ENCODE results near the gene OTUD5.

OTUD5 gene

GRCh38 chrX:48971249-48972219, 14.1 kb upstream of the OTUD5 start, which contains the start of gene KCND1:
KCND1 (minus strand) TSS chrX:48971844; CDS start chrX:48970271, 1,573 bp downstream.
- DNase-seq, result peak; percentile 9

- DNase-seq, result no peak
Measured at GRCh38 chrX:48969471-48969870, 12.1 kb upstream of the OTUD5 start.

DNA sequence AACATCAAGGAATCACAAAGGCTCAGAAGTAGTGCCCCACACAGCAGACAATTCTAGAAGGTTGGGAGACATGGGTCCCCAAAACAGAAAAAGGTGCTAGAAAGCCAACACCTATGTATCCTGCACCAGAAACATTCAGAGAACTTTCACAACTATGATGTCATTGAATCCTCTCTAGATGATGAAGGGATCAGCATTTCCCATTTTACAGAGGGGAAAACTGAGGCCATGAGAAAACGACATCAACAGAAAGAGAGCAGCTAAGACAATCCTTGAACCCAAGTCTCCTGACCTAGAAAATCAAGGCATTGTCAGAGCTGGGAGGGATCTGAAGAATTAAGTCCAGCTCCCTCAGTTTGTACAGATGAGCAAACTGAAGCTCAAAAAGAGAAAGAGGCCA, 11.0 kb upstream of the OTUD5 start:
- DNase-seq, result no peak

GRCh38 chrX:48966796-48967579, 9.6 kb upstream of the OTUD5 start:
- DNase-seq, result no peak

GRCh38 chrX:48965959-48966358, 8.6 kb upstream of the OTUD5 start:
- no peak for DNase-seq

- DNase-seq, result no peak
Measured at GRCh38 chrX:48961585-48962091, 4.2 kb upstream of the OTUD5 start.

DNA sequence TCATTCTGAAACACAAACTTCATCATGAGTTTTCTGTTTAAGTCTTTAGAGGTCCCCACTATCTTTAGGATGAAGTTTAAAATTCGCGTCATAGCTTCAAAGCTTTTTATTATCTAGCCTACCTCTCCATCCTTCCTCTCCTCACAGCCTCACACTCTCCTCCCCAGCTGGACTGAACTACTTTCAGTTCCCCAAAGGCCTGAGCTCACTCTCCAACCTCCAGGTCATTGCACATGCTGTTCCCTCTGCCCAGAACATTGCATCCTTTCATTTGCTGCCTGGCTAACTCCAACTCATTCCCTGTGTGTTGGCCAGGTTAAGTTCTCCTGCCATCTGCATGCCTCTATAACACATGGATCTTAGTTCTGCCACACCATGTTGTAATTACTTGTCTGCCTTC, 2.9 kb upstream of the OTUD5 start:
- no peak for DNase-seq

DNA sequence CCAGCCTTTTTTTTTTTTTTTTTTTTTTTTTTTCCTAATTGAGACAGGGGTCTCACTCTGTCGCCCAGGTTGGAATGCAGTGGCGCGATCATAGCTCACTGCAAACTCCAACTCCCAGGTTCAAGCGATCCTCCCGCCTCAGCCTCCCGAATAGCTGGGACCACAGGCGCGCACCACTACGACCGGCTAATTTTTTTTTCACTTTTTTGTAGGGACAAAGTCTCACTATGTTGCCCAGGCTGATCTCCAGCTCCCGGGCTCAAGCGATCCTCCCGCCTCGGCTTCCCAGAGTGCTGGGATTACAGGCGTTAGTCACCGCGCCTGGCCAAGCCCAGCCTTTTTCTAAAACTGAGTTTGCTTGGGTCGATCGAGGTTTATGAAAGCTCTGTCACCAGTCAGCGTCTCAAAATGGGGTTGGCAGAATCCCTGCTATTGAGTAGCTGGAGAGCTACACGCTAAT, 1.3 kb upstream of the OTUD5 start:
- DNase-seq, result peak; percentile 34

- DNase-seq, result peak; percentile 93
Measured at GRCh38 chrX:48957827-48958634, 624 bp upstream of the OTUD5 start.

- peak; percentile 63 for DNase-seq
Measured at GRCh38 chrX:48956728-48957414, 536 bp downstream of the OTUD5 start.

- DNase-seq, result no peak
Measured at GRCh38 chrX:48948589-48948988, 8.8 kb downstream of the OTUD5 start.

- peak; percentile 54 for DNase-seq
Measured at GRCh38 chrX:48945517-48946348, 11.7 kb downstream of the OTUD5 start.

- DNase-seq, result no peak
Measured at GRCh38 chrX:48942895-48943294, 14.5 kb downstream of the OTUD5 start.

- no peak for DNase-seq
Measured at GRCh38 chrX:48940404-48940955, 16.9 kb downstream of the OTUD5 start.

DNA sequence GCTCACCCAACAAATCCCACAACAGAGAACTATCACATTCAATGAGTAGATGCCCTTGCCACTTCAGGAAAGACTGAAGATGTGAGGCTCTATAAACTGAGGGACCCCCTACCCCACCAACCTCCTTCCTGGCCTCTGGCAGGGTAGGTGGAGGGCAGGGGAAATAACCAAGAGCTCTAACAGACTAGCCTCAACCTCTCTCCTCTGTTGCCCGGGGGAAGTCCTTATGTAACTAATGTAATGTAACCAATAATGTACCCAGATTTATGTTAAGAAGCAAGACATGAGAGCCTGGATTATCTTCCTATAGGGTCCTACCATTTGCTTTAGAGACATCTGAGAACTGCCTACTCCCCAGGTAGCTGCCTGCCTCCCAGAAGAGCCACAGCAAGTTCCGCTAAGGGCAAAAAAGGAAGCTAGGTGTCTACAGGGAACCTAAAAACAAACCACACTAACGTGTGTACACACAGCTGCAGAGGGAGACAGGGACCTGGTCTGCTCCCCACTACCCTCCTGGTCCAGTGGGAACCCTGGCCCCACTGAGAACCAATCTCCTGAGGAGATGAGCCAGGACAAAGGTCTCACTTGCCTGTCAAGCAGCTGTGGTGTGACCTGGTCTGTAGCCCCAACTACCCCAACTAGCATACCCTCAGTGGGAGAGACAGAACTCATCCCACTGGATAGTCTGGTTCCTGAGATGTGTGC, 17.7 kb downstream of the OTUD5 start:
- DNase-seq, result no peak

DNA sequence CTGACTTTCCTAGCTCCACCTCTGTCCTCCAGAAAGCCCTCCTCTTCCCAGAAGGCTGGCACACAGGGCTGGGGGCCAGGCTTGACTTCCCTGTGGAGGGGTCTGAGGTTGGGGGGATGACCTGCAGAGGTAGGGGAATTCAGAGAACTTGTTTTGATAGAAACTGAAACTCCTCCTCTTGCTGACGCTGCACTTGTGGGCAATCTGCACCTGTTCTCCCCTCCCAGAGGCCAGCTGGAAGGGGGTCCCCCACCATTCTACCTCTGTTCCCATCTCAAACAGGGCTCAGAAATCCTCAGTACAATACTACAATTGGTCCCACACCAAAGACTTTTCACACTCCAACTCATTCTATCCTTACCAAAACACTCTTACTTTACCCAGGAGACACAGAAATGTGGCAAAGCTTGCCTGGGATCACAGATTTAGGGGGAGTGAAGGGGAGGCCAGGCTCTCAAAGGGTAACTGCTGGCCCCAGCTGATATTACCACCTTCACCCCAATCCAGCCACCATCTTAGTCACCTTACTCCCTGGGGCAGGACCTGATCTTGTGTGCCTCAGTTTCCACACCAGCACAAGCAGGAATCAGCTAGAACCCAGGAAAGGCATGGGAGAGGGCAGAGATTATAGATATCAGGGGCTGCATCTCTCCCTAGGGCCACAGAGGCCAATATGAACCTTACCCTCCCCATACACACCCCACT, 18.5 kb downstream of the OTUD5 start:
- peak; percentile 84 for DNase-seq

DNA sequence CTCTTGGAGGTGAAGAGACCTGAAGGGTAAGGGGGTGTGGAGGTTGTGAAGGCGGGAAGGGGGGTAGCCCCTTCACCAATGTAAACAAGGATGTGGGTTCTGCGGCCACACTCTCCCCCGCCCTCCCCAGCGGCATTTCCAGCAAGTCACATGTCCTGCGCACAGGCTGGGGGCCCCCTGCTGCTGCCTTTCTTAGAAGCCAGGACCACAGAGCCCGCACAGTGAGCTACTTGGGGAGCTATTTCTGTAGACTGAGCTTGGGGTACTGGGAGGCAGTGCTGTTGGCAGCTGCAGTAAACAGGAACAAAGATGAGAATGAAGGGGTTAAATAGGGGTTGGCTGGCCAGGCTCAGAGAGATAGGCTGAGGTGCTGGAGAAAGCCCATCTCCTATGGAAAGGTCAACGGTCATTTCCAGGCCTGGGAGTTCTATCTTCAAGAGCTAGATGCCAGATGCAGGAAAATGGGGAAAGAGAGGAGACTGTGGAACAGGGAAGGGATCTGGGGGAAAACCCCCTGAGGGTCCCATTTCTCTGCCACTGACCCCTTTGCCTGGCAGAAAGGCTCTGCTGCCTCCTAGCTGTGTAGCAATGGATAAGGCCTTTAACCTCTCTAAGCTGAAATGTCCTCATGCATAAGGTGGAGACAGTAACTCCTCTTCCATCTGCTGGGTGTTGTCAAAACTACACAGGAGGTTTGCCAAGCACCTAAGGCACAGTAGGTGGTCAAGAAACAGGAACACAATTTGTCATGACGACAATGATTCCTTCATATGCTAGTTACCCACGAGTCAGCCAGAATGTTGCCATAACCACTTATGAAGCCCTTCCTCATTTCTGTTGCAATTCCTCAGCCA, 20.1 kb downstream of the OTUD5 start:
- DNase-seq, result peak; percentile 92

GRCh38 chrX:48936429-48937053, 20.9 kb downstream of the OTUD5 start:
- DNase-seq, result no peak

All from activated CD4-positive, alpha-beta T cell treated with anti-CD3 and anti-CD28 coated beads for 48 hours (primary cell).